Osteocyte (in vitro differentiated cells): ENCODE measurements around the gene ATF4. TPM values are rescaled to one million over a fixed set of nuclear protein-coding genes. Genes with fewer than 3 reads are reported as not detected.

Experiments
- DNase-seq: peaks from one replicate; pipeline ENCODE4 v3.0.0; 2021; ENCODE audit warnings: mixed read lengths; ENCODE audit not compliant: unreplicated experiment; ENCODE audit errors: extremely low spot score
- H3K27ac Mint-ChIP-seq: one replicate; pipeline ENCODE4 v1.8.0; 2021; ENCODE audit warnings: mild to moderate bottlenecking, mixed read lengths; ENCODE audit not compliant: unreplicated experiment
- H3K27me3 Mint-ChIP-seq: one replicate; pipeline ENCODE4 v1.8.0; 2021; ENCODE audit warnings: mixed read lengths; ENCODE audit not compliant: unreplicated experiment
- H3K36me3 Mint-ChIP-seq: one replicate; pipeline ENCODE4 v1.8.0; 2021; ENCODE audit warnings: mixed read lengths; ENCODE audit not compliant: unreplicated experiment
- H3K4me1 Mint-ChIP-seq: one replicate; pipeline ENCODE4 v1.8.0; 2021; ENCODE audit warnings: mixed read lengths; ENCODE audit not compliant: unreplicated experiment
- H3K4me3 Mint-ChIP-seq: one replicate; pipeline ENCODE4 v1.8.0; 2021; ENCODE audit warnings: mild to moderate bottlenecking, moderate library complexity, mixed read lengths; ENCODE audit not compliant: unreplicated experiment
- H3K9me3 Mint-ChIP-seq: one replicate; pipeline ENCODE4 v1.8.0; 2021; ENCODE audit warnings: mixed read lengths; ENCODE audit not compliant: unreplicated experiment
- total RNA-seq: library from RNA; stranded (reverse); gene quantifications from 2 replicates; pipeline ENCODE4 v1.2.1, GENCODE V29; 2021
- TF ChIP-seq, protein P1 (sequence below): fragments of 200-600 bp; sonication (generic); IDR thresholded peaks from 2 replicates; pipeline ENCODE4 v1.5.0; 2021; ENCODE audit warnings: antibody characterized with exemption, mild to moderate bottlenecking, moderate library complexity

The ATF4 gene
- total RNA-seq, 1 donor from 2014 or later = 408 TPM

GRCh38 chr22:39515266-39516050 is 4.9 kb upstream of the ATF4 start:
- Mint-ChIP-seq H3K27ac (no peak overlapping the region), H3K4me3 (no peak overlapping the region), H3K4me1 (peaks cover 21% of the 10 kb centered on the region), H3K27me3 (no peaks in the 10 kb centered on the region), H3K9me3 (no peaks in the 10 kb centered on the region), H3K36me3 (peaks cover 41% of the 10 kb centered on the region)
- DNase-seq = no peak
- TF ChIP-seq, protein P1, sequence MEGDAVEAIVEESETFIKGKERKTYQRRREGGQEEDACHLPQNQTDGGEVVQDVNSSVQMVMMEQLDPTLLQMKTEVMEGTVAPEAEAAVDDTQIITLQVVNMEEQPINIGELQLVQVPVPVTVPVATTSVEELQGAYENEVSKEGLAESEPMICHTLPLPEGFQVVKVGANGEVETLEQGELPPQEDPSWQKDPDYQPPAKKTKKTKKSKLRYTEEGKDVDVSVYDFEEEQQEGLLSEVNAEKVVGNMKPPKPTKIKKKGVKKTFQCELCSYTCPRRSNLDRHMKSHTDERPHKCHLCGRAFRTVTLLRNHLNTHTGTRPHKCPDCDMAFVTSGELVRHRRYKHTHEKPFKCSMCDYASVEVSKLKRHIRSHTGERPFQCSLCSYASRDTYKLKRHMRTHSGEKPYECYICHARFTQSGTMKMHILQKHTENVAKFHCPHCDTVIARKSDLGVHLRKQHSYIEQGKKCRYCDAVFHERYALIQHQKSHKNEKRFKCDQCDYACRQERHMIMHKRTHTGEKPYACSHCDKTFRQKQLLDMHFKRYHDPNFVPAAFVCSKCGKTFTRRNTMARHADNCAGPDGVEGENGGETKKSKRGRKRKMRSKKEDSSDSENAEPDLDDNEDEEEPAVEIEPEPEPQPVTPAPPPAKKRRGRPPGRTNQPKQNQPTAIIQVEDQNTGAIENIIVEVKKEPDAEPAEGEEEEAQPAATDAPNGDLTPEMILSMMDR = no peak

DNA sequence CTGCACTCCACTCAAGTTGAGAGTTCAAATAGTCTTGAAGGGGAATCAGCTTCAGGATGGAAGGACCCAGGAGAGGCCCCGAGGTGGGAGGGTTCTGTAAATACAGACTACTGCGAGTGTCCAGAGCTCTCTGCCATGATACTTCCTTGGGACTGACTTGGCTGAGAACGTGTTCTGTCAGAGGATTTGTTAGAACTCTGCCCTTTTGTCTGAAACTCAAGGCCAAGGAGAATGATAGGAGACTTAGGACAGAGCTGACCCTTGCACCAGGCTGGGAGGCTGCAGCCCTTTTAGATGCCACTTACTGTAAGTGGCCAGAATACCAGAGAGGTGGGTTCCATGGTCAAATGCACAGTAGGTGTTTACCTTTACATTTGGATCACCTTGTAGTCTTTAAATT is 2.9 kb upstream of the ATF4 start:
- TF ChIP-seq, protein P1 = no peak
- Mint-ChIP-seq H3K27ac (no peak overlapping the region), H3K27me3 (no peaks in the 10 kb centered on the region), H3K4me3 (no peak overlapping the region), H3K9me3 (no peaks in the 10 kb centered on the region), H3K4me1 (peaks cover 36% of the 10 kb centered on the region), H3K36me3 (peaks cover 41% of the 10 kb centered on the region)
- no peak for DNase-seq

DNA sequence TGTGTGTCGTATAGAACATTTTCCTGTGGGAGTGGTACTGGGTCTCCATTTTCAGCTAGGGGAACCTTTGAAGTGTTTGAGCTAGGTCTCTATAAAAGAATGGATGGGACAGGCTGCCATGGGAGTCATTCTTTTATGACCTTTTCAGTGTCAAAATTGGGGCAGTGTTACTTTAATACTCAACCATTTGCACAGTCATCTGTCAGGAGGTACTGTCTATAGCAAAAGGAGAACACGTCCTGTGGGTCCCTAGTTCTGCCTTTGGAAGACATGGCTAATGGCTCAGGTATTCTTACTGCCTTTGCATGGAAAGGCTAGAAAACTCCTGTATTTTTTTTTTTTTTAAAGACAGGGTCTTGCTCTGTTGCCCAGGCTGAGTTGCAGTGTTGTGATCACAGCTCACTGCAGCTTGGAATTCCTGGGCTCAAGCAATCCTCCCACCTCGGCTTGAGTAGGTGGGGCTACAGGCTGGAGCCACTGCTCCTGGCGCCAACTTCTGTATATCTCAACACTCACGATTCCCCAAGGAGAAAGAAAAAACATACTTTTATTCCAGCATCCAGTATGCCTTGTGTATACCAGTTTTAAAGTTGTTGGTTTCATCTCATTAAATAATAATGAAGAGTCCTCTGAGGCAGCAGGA is 2.1 kb upstream of the ATF4 start:
- TF ChIP-seq, protein P1 = no peak
- no peak for DNase-seq
- H3K4me1 Mint-ChIP-seq = peaks cover 44% of the 10 kb centered on the region
- no peaks in the 10 kb centered on the region for H3K9me3 Mint-ChIP-seq
- H3K27me3 Mint-ChIP-seq = no peaks in the 10 kb centered on the region
- peak overlapping the region; percentile 95 for H3K27ac Mint-ChIP-seq
- peaks cover 45% of the 10 kb centered on the region for H3K36me3 Mint-ChIP-seq
- H3K4me3 Mint-ChIP-seq = peak overlapping the region; percentile 92

DNA sequence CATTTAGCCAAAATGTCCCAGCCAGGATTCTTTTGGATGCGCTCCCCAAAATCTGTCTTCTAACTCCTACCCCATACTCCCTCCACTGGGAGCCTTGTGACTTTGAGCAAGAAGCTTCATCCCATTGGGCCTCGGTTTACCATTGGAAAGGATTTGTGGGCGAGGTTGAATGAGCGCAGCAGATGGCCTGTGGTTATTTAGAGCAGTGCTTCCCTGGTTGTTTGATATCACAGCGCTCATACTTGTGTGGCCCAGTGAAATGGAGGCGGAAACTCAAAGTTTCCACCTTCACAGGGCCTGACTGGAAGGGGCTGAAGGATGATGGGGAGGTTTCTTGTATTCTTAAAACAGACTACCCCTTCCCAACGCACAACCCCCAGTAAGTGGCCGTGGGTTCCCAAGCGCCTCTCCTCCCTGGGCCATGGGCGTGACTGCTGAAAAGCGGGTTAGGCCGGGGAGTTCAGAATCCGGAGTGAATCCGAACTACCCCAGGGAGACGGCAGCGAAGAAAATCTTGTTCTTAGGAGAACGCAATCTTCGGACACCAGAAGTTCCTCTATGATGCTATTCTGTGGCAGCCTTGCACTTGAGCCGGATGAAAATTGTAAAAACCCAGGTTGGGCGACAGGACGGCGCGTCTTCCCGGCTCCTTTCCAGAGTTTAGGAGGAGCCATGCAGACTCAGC is 1.2 kb upstream of the ATF4 start:
- DNase-seq = no peak
- Mint-ChIP-seq H3K4me3 (peak overlapping the region; percentile 92), H3K36me3 (peaks cover 41% of the 10 kb centered on the region), H3K4me1 (peaks cover 48% of the 10 kb centered on the region), H3K27ac (peak overlapping the region; percentile 95), H3K27me3 (no peaks in the 10 kb centered on the region), H3K9me3 (no peaks in the 10 kb centered on the region)
- TF ChIP-seq, protein P1 = no peak
